VCaP (cell line): ENCODE measurements around the gene PACSIN1.

Experiments
- H3K27ac ChIP-seq: fragments of 450-650 bp; 2 replicates; pipeline ENCODE4 v1.5.1; 2017
- CTCF ChIP-seq: fragments of 450-650 bp; conservative IDR thresholded peaks from 2 replicates; pipeline ENCODE4 v1.5.1; 2017; ENCODE audit warnings: mild to moderate bottlenecking, moderate library complexity

The PACSIN1 gene

DNA sequence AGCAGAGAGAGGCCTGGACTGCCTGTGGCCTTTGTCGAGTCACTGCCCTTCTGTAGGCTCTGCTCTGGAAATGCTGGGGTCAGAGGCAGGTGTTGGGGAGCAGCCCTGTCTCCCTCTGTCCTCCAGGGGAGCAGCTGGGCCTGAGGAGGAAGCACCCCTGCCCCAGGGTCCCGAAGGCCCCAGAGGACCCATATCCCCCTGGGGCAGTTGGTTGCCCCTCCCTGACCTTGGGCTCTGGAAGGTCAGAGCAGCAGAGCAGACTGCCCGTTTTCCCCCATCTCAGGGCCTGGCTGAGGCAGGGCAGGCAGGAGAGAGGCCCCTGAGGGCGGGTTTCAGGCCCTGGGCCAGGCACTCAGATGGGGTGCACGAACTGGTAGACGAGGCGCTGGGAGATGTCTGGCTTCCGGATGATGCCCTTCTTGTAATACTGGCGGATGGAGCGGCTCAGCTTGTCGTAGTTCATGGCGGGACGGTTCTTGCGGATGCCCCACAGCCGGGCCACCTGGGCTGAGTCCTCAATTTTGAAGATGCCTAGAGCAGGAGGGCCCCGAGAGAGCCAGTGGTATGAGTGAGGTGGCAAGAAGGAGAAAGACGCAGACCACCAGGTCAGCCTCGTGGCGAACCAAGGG, 72.2 kb downstream of the PACSIN1 start:
- peak overlapping the region; percentile 100 for H3K27ac ChIP-seq
- TF ChIP-seq CTCF: no peak

- H3K27ac ChIP-seq: peak overlapping the region; percentile 100
- TF ChIP-seq CTCF: no peak
Observed at GRCh38 chr6:34538581-34538980, 72.7 kb downstream of the PACSIN1 start.

DNA sequence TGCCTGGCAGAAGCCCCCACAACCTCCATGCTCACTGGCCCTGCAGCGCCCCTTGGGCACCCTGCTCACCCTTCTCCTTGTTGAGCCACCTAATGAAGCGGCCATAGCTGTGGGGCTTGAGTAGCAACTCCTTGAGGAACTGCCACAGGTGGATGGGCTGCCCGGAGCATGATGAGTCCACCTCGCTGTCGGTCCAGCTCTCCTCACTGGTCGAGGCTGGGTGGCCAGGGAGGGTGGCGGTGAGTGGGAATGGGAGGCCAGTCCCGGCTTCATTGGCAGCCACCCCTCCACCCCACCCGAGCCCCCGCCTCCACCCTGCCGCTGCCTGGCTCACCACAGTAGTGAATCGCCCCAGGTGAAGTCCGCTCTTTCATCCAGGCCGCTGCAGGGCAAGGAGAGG, 73.3 kb downstream of the PACSIN1 start:
- H3K27ac ChIP-seq: peak overlapping the region; percentile 100
- TF ChIP-seq CTCF: no peak

GRCh38 chr6:34540222-34540621, 74.3 kb downstream of the PACSIN1 start:
- H3K27ac ChIP-seq: peak overlapping the region; percentile 100
- TF ChIP-seq CTCF: no peak

DNA sequence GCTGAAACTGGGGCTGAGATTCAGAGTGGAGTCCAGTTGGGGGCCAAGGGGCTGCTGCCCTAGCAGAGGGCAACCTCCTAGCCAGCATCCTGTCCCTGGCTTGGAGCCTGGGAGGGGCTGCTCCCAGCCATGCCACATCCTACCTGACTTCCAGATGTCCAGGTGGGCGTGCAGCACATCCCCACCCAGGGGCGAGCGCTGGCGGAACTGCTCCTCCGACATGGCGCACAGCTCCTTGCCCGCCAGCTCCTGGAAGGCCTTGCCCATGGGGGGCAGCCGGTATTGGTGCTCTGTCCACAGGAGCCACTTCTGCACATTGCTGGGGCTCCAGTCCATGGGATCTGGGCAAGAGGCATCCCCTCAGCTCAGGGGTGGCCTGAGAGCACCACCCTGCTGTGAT, 75.0 kb downstream of the PACSIN1 start:
- peak overlapping the region; percentile 100 for H3K27ac ChIP-seq
- TF ChIP-seq CTCF: no peak

GRCh38 chr6:34543421-34543820, 77.5 kb downstream of the PACSIN1 start:
- TF ChIP-seq CTCF: no peak
- peak overlapping the region; percentile 100 for H3K27ac ChIP-seq

DNA sequence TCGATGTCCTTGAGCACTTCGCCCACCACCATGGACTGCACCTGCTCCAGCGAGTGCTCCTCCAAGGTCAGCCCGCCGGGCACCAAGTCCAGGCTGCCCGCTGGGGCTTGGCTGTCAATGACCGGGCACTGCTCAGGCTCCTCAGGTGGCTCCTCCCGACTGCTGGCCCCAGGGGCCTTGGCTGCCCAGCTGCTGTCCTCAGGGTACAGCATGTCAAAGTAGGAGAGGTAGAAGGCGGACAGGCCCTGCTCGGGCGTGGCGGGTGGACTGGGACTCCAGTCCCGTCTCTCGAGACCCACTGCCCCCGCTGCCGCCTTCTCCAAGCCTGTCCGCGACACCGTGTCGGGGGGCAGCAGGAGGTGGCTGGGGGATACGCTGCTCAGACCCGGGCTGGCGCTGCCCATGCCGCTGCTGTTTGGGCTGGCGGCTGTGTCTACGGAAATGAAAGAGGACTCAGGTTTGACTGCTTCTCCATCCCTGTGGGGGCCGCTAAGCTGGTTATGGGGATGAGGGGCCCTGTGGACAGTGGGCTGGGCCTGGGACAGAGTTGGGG, 78.3 kb downstream of the PACSIN1 start:
- no peak for TF ChIP-seq CTCF
- peak overlapping the region; percentile 100 for H3K27ac ChIP-seq
